NB4 (cell line): ENCODE measurements around the gene LDLRAD4.

Experiments used
- MYC ChIP-seq: IDR thresholded peaks from 2 replicates; pipeline ENCODE4 v1.6.1; 2011; ENCODE audit warnings: low read depth, low read length
- POLR2A ChIP-seq: IDR thresholded peaks from 2 replicates; pipeline ENCODE4 v1.6.1; 2011; ENCODE audit warnings: mild to moderate bottlenecking; ENCODE audit not compliant: insufficient read length; ENCODE audit errors: extremely low read depth
- TF ChIP-seq, protein P1 (sequence below): IDR thresholded peaks from one replicate; pipeline ENCODE4 v1.5.1; 2012; ENCODE audit warnings: low read depth, low read length
- TF ChIP-seq, protein P2 (sequence below): IDR thresholded peaks from 2 replicates; pipeline ENCODE4 v1.6.1; 2011; ENCODE audit warnings: low read depth, low read length

DNA sequence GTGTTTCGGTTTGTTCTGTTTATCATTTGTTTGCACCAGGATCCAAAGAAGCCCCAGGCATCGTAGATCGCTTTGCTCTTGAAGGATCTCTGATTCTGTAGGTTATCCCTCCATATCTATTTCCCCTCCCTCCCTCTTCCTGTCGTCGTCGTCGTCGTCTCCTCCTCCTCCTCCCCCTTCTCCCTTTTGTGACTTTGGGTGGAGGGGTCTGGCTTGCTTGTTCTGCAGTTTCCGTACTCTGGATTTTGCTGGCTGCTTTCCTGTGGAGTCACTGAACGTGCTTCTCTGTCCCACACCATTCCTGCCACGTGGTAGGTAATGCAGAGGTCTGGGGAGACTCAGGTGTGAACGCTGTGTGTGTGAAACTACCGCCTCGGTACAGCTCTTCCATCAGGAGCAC is 225.0 kb downstream of the LDLRAD4 start:
- TF ChIP-seq POLR2A (no peak), MYC (no peak)
- TF ChIP-seq, protein P1, sequence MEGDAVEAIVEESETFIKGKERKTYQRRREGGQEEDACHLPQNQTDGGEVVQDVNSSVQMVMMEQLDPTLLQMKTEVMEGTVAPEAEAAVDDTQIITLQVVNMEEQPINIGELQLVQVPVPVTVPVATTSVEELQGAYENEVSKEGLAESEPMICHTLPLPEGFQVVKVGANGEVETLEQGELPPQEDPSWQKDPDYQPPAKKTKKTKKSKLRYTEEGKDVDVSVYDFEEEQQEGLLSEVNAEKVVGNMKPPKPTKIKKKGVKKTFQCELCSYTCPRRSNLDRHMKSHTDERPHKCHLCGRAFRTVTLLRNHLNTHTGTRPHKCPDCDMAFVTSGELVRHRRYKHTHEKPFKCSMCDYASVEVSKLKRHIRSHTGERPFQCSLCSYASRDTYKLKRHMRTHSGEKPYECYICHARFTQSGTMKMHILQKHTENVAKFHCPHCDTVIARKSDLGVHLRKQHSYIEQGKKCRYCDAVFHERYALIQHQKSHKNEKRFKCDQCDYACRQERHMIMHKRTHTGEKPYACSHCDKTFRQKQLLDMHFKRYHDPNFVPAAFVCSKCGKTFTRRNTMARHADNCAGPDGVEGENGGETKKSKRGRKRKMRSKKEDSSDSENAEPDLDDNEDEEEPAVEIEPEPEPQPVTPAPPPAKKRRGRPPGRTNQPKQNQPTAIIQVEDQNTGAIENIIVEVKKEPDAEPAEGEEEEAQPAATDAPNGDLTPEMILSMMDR = no peak
- TF ChIP-seq, protein P2, sequence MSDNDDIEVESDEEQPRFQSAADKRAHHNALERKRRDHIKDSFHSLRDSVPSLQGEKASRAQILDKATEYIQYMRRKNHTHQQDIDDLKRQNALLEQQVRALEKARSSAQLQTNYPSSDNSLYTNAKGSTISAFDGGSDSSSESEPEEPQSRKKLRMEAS = no peak
